NCI-H2227 treated with DMSO at 0.1 percent for 48 hours (cell line): ENCODE results near the gene SNX1.

Source experiments
- DNase-seq: peaks from one replicate; lab custom pipeline; 2025; lab: John Stamatoyannopoulos, UW

SNX1 gene

DNA sequence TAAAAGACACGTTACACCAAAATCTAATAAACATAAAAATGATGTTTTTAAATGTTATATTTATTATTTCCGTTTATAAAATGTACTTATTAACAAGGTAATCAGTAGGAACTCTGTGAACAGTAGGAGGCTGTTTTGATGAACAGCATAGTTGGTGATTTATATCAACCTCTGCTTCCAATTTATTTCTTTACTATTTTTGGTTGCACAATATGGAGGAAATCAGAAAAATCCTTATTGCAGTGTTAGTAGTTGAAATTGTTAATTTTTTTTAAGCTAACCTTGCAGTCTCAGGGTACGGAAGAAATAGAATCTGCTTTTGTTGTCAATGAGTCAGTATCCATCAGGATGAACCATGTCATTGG is 50.7 kb downstream of the SNX1 start:
- no peak for DNase-seq

DNA sequence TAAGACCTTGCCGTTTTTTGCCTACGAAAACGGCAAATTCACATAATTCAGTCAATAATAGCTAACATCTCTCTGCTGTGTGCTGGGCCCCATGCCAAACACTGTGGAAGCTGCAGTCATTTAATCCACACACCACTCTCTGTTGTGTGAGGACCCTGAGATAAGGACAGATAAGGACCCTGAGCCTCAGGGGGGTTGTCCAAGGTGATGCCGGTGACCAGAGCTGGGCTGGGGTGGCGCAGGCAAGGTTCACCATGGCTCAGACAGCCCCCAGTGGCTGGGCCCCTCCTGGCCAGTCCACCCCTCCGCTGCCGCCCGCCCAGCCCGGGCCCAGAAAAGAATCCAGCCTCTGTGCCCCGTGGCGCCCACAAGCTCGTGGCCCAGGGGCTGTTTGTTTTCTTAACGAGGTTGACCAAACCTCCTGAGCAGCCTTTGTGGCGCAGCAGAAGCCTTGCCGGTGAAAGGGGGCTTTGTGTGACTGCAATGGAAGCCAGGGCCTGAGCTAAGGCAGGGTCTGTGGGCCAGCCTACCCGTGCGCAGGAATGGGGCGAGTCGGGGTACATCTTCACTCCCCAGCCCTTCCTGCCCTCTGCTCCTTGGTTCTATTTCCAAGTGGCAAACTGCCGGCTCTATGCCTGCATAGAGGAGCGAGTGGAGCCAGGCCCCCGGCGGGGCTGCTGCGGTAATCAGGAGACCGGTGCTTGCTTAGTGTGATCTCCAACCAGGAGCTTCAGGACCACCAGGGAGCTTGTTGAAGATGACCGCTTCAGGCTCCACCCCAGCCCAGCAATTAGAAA is 51.3 kb downstream of the SNX1 start:
- peak; percentile 10 for DNase-seq

DNA sequence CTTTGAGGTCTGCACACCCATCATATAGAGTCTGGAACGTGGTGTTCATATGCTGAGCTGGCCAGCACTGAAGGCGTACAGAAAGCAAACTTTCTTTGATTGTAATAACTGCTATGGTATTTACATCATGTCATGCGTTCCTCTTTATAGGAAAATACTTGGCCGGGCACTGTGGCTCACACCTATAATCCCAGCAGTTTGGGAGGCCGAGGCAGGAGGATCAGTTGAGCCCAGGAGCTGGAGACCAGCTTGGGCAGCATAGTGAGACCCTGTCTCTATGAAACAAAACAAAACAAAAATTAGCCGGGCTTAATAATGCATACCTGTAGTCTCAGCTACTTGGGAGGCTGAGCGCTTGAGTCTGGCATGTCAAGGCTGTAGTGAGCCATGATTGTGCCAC is 52.4 kb downstream of the SNX1 start:
- DNase-seq = no peak

DNA sequence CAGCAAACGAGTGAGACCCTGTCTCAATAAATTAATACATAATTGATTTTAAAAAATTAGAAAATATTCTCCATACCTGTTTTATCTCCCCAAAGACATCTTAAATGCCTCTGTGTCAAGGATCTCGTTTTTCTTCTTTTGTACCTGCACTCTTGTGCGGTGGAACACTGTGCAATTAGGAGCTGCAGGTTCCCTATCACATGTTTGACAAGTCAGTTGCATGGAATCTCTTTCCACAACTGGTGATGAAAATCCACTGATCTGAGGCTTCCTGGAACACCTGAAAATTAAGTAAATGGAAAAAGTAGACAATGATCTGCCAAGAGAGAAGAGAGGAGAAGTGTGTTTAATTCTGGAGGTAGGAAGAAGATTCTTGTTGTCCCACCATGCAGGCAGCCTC is 52.8 kb downstream of the SNX1 start:
- no peak for DNase-seq

DNA sequence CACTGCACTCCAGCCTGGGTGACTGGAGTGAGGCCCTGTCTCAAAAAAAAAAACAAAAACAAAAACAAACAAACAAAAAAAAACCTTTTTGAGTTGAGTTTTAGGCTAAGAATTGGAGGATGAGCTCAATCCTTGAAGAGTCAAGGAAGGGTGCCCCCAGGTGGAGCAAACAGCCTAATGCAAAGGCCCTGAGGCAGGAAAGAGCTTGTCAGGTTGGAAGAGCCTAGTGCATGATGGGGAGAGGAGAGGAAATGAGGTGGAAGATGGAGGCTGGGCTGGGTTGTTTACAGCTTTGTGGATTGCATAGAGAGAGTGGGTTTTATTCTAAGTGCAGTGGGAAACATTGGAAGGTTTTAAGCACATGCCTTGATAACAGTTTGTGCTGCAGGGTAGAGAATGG is 53.6 kb downstream of the SNX1 start:
- no peak for DNase-seq

DNA sequence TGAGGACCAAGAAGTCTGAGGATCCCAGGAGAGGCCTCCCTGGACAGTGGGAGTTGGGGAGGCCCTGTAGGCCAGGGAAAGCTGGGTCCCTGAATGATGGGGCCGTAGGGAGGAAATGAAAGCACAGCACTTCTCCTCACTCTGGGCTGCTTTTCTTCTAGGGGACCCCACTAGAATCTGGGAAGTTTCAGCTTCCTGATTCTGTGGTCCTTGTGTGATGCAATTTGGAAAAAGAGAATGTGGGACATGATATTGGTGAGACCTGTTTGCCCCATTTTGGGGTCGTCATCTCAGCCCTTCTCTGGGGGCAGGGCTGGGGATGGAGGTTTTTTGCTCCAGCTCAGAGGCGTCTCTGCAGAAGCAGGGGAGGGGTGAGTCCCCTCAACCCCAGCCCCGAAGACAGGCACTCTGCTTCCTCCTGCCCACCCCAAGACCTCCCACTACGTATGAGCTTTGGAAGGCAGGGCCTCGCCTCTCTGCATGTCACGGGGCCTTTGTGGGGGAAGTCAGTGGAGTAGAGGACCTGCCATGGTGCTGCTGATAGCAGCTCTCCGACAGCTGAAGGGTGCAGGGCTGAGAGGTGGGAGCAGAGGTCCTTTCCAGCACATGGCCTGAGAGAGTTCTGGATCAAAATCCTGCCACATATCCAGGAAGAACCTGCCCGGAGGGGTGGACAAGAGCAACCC is 54.3 kb downstream of the SNX1 start:
- no peak for DNase-seq

DNA sequence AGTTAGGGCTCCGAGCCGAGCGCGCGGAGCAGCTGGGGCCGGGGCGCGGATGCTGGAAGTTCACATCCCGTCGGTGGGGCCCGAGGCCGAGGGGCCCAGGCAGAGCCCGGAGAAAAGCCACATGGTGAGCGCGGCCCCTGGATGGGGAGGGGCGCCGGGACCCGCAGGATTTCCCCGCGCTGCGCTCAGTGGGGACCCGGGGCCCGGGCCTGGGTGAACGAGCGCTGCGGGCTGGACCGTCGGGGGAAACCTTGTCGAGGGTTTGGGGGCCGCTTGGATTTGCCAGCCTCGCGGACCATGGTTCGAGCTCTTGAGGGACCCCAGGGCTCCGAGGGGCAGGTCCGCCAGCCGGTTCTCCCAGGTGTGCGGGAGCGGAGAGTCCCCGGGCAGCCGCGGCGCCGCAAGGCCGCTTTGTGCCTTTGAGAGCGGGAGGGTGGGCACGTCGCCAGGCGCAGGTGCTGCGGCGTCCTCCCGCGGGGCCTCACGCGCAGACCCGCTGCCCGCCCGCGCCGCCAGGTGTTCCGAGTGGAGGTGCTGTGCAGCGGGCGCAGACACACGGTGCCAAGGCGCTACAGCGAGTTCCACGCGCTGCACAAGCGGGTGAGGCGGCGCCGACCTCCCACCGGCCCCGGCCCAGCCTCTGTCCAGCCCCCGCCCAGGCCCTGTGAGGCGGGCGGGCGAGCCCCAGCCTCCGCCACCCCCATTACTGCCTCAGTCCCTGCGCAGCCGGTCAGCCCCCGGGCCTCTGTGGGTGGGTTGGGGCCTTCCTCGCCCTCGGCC is 56.1 kb downstream of the SNX1 start, which contains the start of gene SNX22:
Gene SNX22 (plus strand): TSS at position 5 of the 780 bp plus-strand sequence. CDS start 45 bp downstream, at position 50.
- DNase-seq = no peak

DNA sequence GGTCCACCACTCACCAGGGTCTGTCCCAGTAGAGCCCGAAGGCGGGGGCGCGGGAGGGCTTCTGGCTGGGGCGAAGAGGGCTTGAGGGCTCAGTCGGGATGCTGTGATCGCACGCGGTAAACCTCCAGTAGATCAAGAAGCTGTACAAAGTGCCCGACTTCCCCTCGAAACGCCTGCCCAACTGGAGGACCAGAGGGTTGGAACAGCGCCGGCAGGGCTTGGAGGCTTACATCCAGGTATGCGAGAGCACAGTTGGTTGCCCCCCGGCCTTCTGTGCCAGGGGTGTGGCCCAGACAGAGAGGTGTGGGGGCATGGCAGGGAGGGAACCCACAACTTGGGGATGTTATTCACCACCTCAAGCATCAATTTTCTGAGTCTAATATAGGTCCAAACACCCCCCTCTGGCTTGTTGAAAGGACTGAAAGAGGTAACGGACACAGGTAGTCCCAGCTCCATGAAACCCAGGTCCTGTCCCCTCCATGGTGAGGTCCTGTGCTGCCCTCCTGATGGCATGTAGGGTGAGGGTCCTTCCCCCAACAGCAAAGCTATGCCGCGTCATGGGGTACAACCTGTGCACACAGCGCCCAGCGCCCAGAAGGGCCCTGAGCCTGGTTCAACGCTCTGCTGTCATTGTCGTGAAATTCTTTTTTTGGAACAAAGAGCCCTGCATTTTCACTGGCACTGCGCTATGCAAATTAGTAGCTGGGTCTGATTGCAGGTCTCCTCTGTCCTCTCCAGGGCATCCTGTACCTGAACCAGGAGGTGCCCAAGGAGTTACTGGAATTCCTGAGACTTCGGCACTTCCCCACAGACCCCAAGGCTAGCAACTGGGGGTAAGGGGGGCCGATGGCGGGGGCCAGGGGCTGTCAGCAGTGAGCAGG is 57.0 kb downstream of the SNX1 start:
- no peak for DNase-seq

DNA sequence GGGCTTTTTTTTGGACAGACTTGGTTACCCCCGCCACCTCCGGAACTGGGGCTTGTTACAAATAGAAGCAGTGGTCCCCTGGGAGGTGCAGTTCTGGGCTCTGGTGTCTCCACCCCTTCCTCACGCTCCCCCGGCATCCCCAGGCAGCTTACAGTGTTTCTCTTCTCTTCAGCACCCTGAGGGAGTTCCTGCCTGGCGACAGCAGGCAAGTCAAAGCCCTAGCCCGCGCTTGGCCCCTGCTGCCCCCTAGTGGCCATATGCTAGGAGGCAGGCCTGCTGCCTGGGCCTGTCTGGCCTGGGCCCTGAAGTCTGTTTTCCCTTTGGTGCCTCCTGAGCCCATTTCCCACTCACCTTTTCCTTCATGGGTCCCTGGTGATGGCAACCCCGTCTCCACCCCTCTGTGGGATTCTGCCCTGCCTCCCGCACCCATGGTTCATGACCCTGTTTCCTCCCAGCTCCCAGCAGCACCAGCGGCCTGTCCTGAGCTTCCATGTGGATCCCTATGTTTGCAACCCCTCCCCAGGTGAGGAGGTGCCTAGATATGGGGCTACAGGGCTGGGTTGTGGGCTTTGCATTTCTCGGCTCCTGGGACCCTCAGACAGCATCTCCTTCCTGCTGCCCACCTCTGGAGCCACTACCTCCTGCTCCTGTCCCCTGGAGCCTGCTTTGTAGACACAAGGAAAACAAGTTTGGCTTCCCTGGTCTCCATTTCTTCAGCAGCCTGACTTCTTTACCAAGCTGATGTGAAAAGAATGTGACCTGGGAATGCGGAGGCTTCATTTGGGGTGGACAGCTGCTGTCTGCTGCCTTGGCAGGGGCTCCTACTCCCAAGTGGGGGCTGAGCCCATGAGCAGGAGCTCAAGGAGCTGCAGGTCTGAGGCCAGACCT is 57.9 kb downstream of the SNX1 start:
- peak; percentile 56 for DNase-seq

DNA sequence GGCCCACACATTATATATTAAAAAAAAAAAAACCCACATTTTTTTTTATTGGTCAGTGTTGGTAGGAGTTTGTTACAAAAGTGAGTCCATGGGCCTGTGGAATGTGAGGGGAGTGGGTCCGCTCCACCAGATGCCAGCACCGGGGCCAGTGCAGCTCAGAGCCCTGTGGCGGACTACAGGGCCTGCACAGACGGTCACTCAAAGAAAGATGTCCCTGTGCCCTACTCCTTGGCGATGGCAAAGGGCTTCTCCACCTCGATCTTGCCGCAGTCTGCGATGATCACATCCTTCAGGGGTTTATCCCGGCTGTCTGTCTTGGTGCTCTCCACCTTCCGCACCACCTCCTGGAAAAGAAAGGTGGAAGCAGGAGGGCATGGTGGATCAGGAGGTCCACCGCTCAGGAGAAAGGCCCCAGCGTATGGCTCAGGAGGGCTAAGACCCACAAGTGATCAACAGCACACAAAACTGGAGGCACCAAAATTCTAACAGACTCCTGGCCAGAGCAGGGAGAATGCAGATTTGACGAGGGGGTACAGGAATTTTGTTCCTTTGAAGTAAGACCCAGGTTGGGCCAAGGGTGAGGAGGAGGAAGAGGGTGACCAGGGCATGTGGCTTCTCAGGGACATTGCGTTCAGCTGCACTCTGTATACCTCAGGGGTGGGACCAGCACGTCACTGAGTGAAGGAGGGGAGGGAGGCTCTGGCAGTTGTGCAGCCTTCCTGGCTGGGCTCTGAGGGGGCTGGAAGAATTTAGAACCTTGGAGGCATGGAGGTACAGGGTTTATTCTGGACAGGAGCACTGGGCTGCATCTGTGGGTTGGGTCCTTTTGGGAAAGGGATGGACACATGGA is 60.2 kb downstream of the SNX1 start:
- no peak for DNase-seq

DNA sequence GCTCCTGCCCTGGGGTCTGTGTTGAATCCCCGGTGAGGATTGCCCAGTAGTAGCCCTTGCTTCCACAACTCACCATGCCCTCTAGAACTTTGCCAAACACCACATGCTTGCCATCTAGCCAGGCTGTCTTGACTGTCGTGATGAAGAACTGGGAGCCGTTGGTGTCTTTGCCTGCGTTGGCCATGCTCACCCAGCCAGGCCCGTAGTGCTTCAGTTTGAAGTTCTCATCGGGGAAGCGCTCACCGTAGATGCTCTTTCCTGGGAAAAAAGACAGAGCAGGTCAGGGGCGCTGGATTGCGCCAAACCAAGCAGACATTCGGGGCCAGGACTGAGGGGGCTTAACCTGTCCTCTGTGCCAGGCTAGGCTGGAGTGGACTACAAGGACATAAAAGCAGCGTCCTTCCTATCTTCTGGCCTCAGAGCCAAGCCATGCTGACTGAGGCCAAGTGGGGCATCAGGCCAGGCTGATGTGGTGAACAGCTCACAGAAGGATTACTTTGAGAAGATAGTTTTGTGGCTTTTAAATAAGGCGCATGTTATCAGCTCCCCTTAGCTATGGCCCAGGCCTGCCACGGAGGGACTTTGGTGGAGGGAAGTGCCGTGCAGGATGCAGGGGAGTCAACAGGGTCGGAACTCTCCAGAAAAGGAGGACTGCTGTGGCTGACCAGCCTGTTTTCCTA is 61.0 kb downstream of the SNX1 start:
- no peak for DNase-seq

DNA sequence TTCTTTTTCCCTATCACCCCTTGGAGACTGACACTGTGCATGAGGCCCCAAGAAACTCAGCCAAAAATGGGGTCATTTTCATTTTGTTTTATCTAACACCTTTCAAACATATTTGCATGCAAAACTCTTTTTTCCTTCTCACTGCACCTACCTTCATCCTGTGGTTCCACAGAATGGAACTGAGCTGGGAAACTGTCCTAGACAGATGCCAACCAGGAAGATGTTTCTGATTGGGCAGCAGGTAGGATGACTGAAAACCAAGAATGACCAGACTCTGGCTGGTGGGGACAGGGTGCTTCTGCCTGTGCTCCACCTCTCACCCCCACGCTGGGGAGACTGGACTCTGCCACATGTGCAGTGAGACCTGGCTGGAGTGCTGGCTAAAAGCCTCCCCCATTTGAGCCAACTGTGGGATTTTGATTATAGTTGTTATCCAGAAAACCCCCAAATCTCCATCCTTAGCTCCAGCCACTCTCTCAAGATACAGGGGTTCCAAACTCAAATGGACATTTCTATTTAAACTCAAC is 61.9 kb downstream of the SNX1 start:
- DNase-seq = no peak

DNA sequence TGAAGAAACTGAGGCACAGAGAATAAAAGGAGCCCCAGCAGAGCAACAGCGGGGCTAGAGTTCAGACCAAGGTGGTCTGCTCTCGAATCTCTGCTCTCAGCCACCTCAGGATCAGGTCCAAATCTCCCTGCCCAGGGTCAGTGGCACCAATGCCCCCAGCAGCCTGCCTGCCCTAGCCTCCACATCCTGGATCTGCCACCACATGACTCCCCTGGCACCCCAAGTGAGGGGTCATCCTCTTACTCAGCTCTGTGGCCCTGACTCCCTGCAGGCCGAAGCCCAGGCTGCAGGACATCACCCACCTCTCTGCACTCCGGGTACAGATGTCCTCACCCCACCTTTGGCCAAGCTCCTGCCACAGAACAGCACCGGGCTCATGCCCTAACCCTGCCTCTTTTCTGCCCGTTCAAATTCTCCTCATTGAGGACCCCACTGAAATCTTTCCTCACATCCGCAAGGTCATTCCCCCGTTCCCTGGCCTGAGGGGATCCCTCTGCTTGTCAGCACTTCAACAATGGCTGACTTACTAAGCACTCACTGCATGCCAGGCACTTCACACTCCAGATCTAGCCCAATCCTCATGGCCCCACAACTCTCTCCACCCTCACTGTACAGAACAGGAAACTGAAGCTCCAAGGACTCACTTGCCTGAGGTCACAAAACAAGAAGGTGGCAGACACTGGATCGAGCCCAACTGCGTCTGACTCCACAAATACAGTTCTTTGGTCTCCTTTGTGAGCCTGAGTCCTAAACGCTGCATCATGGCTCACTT is 62.8 kb downstream of the SNX1 start:
- no peak for DNase-seq

DNA sequence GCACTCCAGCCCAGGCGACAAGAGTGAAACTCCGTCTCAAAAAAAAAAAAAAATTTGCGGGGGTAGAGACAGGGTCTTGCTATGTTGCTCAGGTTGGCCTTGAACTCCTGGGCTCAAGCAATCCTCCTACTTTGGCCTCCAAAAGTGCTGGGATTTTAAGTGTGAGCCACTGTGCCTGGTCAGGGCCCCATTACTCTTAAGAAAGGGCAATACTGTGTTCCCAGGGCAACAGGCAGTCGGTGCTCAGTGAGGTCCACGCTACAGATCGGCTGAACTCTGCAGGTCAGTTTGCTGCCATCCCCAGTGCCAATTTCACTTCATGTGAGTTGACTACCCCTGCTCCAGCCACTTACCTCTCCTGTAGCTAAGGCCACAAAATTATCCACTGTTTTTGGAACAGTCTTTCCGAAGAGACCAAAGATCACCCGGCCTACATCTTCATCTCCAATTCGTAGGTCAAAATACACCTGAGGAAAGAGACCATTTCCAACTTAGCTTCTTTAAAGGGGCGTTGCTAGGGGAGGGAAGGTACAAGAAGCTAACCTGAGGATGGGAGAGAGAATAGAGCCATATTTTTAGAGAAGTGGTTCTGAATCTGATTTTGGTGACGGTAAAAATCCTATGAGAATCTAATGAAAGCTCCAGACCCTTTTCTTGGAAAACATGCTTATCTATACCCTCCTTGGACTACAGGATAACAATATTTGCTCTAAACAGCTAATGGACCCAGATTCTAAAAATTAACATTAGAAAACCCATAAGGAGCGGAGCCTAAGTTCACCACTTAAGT is 66.1 kb downstream of the SNX1 start:
- no peak for DNase-seq

DNA sequence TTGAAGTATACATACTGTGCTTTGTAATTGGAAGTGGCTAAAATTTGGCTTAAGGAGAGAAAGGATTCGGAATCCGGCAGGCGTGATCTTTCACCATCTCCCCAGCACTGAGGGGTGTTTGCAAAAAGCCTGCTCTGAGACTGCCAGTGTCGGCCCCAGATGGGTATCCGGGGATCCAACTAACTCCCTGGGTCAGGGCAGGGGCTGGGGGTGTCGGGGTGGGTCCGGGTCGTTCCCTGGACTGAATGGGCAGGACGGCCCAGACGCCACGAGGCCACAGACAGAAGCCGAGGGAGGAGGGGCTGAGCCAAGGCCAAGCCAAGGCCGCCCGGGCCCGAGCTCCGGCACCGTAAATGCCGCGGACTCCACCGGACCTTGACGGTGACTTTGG is 66.7 kb downstream of the SNX1 start:
- DNase-seq = no peak

DNA sequence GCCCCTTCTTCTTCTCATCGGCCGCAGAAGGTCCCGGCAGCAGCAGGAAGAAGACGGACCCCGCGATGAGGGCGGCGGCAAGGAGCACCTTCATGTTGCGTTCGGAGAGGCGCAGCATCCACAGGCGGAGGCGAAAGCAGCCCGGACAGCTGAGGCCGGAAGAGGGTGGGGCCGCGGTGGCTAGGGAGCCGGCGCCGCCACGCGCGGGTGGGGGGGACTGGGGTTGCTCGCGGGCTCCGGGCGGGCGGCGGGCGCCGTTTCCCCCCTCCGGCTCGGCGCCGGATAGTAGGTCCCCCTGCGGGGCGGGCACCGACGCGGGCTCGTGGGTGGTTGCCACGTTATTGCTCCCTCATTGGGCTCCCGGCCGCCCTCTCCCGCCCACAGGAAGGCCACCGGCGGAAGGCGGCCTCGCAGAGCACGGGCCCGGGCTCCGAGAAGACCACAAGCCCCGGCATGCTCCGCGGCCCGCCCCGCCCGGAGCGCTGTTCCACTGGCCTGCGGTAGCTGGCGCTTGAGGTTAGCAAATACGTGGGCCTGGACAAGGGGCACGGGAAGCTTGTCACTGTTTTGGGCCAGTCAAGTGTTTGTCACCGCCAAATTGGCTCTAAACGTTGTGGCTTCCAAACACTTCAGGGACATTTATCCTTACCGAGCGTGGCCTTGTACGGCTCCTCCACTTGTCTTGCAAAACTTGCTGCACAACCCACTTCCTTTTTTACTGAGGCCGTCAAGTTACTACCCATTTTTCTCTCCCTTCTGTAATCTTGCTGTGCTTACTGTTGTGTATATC is 67.3 kb downstream of the SNX1 start, which contains the start of gene PPIB:
Gene PPIB (minus strand): TSS at position 154 of the 790 bp plus-strand sequence. CDS start 36 bp downstream, at position 118.
- DNase-seq = peak; percentile 94
